ENCODE results near the gene MXRA7.

MXRA7 gene

GRCh38 chr17:76677406-76677805, 33.4 kb downstream of the MXRA7 start:
- DNase-seq (no peak), ATAC-seq (no peak)

- ATAC-seq (no peak), DNase-seq (no peak)
Observed at GRCh38 chr17:76676629-76677028, 34.1 kb downstream of the MXRA7 start.

GRCh38 chr17:76675648-76676047, 35.1 kb downstream of the MXRA7 start:
- no peak for ATAC-seq
- no peak for DNase-seq

GRCh38 chr17:76674600-76674999, 36.2 kb downstream of the MXRA7 start:
- DNase-seq (no peak), ATAC-seq (no peak)

GRCh38 chr17:76673729-76674128, 37.0 kb downstream of the MXRA7 start:
- ATAC-seq (no peak), DNase-seq (no peak)

- no peak for ATAC-seq
- DNase-seq = no peak
Observed at GRCh38 chr17:76672892-76673291, 37.9 kb downstream of the MXRA7 start.

- DNase-seq (no peak), ATAC-seq (no peak)
Observed at GRCh38 chr17:76672270-76672851, 38.4 kb downstream of the MXRA7 start.

- ATAC-seq (no peak), DNase-seq (no peak)
Observed at GRCh38 chr17:76671912-76672262, 38.9 kb downstream of the MXRA7 start.

GRCh38 chr17:76671123-76671911, 39.4 kb downstream of the MXRA7 start:
- peak; percentile 99 for ATAC-seq
- DNase-seq = peak; percentile 99

- ATAC-seq = no peak
- DNase-seq = no peak
Observed at GRCh38 chr17:76670718-76671122, 40.0 kb downstream of the MXRA7 start.

- DNase-seq (no peak), ATAC-seq (no peak)
Observed at GRCh38 chr17:76670020-76670717, 40.6 kb downstream of the MXRA7 start.

- DNase-seq = no peak
- ATAC-seq = no peak
Observed at GRCh38 chr17:76667786-76668453, 42.8 kb downstream of the MXRA7 start.

GRCh38 chr17:76667491-76667755, 43.3 kb downstream of the MXRA7 start:
- no peak for ATAC-seq
- DNase-seq = no peak

- no peak for ATAC-seq
- no peak for DNase-seq
Observed at GRCh38 chr17:76660656-76661042, 50.1 kb downstream of the MXRA7 start.

- DNase-seq (no peak), ATAC-seq (no peak)
Observed at GRCh38 chr17:76659928-76660655, 50.7 kb downstream of the MXRA7 start.

- ATAC-seq = no peak
- no peak for DNase-seq
Observed at GRCh38 chr17:76658242-76658662, 52.5 kb downstream of the MXRA7 start.

- ATAC-seq (no peak), DNase-seq (no peak)
Observed at GRCh38 chr17:76657505-76658241, 53.1 kb downstream of the MXRA7 start.

GRCh38 chr17:76654408-76654807, 56.4 kb downstream of the MXRA7 start:
- ATAC-seq = peak; percentile 43
- no peak for DNase-seq

GRCh38 chr17:76650504-76650903, 60.3 kb downstream of the MXRA7 start:
- DNase-seq = no peak
- no peak for ATAC-seq

- ATAC-seq = no peak
Observed at GRCh38 chr17:76646712-76647111, 64.1 kb downstream of the MXRA7 start.

GRCh38 chr17:76645481-76645880, 65.3 kb downstream of the MXRA7 start:
- ATAC-seq = no peak
- DNase-seq = no peak

More at GRCh38 chr17:76646712-76647111, 64.1 kb downstream of the MXRA7 start:
- DNase-seq = no peak

- ATAC-seq (no peak), DNase-seq (no peak)
Observed at GRCh38 chr17:76644995-76645394, 65.8 kb downstream of the MXRA7 start.
